ENCODE results near the gene KRTAP12-1.

DNA sequence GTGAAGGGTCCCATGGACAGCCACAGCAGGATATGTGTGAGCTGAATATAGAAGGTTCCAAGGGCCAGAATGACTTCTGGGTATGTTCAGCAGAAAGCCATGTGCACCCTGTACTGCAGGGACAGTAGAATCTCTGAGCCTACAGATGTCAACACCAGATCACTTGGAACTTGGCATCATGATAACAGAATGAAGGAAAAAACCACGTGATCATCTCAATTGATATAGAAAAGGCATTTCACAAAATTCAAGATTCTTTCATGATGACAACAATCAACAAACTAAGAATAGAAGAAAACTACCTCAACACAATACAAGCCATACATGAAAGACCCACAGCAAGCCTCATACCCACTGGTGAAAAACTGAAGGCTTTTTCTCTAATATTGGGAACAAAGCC, 14.4 kb downstream of the KRTAP12-1 start:
- TF ChIP-seq POLR2AphosphoS5 (IDR thresholded peaks at IDR 0.05; ENCODE audit: low read depth, low read length) (no peak), SIN3A (IDR thresholded peaks at IDR 0.05; ENCODE audit: borderline replicate concordance, insufficient read depth, low read length) (no peak), TAF1 (IDR thresholded peaks at IDR 0.05; ENCODE audit: borderline replicate concordance, insufficient read depth, low read length) (no peak)

All from PFSK-1 (cell line).